Measurements from ENCODE around the gene RTN4RL2. TPM values are rescaled to one million over a fixed set of nuclear protein-coding genes. Genes with fewer than 3 reads are reported as not detected.

RTN4RL2 gene
- total RNA-seq, 4 donors from 2014 or later: 11.2 to 27.6 (median 17.1) TPM

- no peak for TF ChIP-seq CTCF (IDR thresholded peaks at IDR 0.05)
- TF ChIP-seq POLR2A (IDR thresholded peaks at IDR 0.05): no peak
- H3K27ac ChIP-seq: no peak overlapping the region
- no peak overlapping the region for H3K4me3 ChIP-seq (replicated peaks in 1 of 3)
- 67 to 73% methylated on average over 9 of the region's 9 CpGs for WGBS, 2 donors
- H3K27me3 ChIP-seq: no peaks in the 10 kb centered on the region
- intact Hi-C loops (cut with DNase I): no loop called here
- no peak for DNase-seq
- H3K9me3 ChIP-seq: no peaks in the 10 kb centered on the region
- H3K36me3 ChIP-seq: peaks cover 5 to 8% of the 10 kb centered on the region in 2 donors
- H3K4me1 ChIP-seq: peaks cover 0 to 10% of the 10 kb centered on the region in 2 donors
Measured at GRCh38 chr11:57474017-57474802, 13.9 kb downstream of the RTN4RL2 start.

- H3K4me3 ChIP-seq (replicated peaks in 1 of 3): no peak overlapping the region
- 92 to 94% methylated on average over 5 of the region's 5 CpGs for WGBS, 2 donors
Measured at GRCh38 chr11:57474803-57475115, 14.4 kb downstream of the RTN4RL2 start.

GRCh38 chr11:57475191-57475590 is 14.9 kb downstream of the RTN4RL2 start:
- DNase-seq: no peak
- intact Hi-C loops (cut with DNase I): no loop called here
- no peak for TF ChIP-seq POLR2A (IDR thresholded peaks at IDR 0.05)
- no peak for TF ChIP-seq CTCF (IDR thresholded peaks at IDR 0.05)
- no peak overlapping the region for H3K27ac ChIP-seq
- H3K9me3 ChIP-seq: no peaks in the 10 kb centered on the region
- 40 to 70% methylated on average over 1 of the region's 1 CpG for WGBS, 2 donors
- peaks cover 0 to 10% of the 10 kb centered on the region in 2 donors for H3K4me1 ChIP-seq
- peaks cover 0 to 5% of the 10 kb centered on the region in 2 donors for H3K36me3 ChIP-seq
- no peaks in the 10 kb centered on the region for H3K27me3 ChIP-seq
- H3K4me3 ChIP-seq (replicated peaks in 1 of 3): no peak overlapping the region

More at GRCh38 chr11:57474803-57475115, 14.4 kb downstream of the RTN4RL2 start:
- no peak for DNase-seq
- Histone ChIP-seq H3K4me1 (peaks cover 0 to 10% of the 10 kb centered on the region in 2 donors), H3K36me3 (peaks cover 2 to 5% of the 10 kb centered on the region in 2 donors), H3K27ac (no peak overlapping the region), H3K27me3 (no peaks in the 10 kb centered on the region), H3K9me3 (no peaks in the 10 kb centered on the region)
- TF ChIP-seq POLR2A (IDR thresholded peaks at IDR 0.05): no peak
- no peak for TF ChIP-seq CTCF (IDR thresholded peaks at IDR 0.05)
- intact Hi-C loops (cut with DNase I): no loop called here

GRCh38 chr11:57475671-57476046 is 15.3 kb downstream of the RTN4RL2 start:
- Histone ChIP-seq H3K4me3 (replicated peaks in 1 of 3) (no peak overlapping the region), H3K36me3 (peaks cover 0 to 5% of the 10 kb centered on the region in 2 donors), H3K27ac (no peak overlapping the region), H3K27me3 (no peaks in the 10 kb centered on the region), H3K4me1 (peaks cover 0 to 10% of the 10 kb centered on the region in 2 donors), H3K9me3 (no peaks in the 10 kb centered on the region)
- WGBS, 2 donors: 78 to 87% methylated on average over 5 of the region's 5 CpGs
- TF ChIP-seq CTCF (IDR thresholded peaks at IDR 0.05): no peak
- no peak for TF ChIP-seq POLR2A (IDR thresholded peaks at IDR 0.05)
- intact Hi-C loops (cut with DNase I): no loop called here
- DNase-seq: no peak

- peaks cover 0 to 5% of the 10 kb centered on the region in 2 donors for H3K36me3 ChIP-seq
- peaks cover 0 to 10% of the 10 kb centered on the region in 2 donors for H3K4me1 ChIP-seq
- intact Hi-C loops (cut with DNase I): no loop called here
- no peak overlapping the region for H3K27ac ChIP-seq
- H3K4me3 ChIP-seq (replicated peaks in 1 of 3): peak overlapping the region in 1 of 3 donors; percentile 26
- 36 to 52% methylated on average over 17 to 31 of the region's 80 CpGs for WGBS, 2 donors
- H3K27me3 ChIP-seq: no peaks in the 10 kb centered on the region
- H3K9me3 ChIP-seq: no peaks in the 10 kb centered on the region
- no peak for TF ChIP-seq POLR2A (IDR thresholded peaks at IDR 0.05)
- TF ChIP-seq CTCF (IDR thresholded peaks at IDR 0.05): no peak
- DNase-seq: peak; percentile 49 to 69
Measured at GRCh38 chr11:57476047-57476756, 15.9 kb downstream of the RTN4RL2 start.
